ENCODE data around the gene PLXNA4.

GRCh38 chr7:132347123-132347522 is 229.1 kb downstream of the PLXNA4 start:
- TF ChIP-seq CTCF (conservative IDR thresholded peaks at IDR 0.05; ENCODE audit: low read depth, low read length) (no peak), EZH2 (IDR thresholded peaks at IDR 0.05; ENCODE audit: borderline replicate concordance, low read depth, low read length, poor library complexity, severe bottlenecking) (no peak)

Data from A673 (cell line).